NCI-H460 (cell line): ENCODE measurements around the gene GJB2. TPM values are rescaled to one million over a fixed set of nuclear protein-coding genes. Genes with fewer than 3 reads are reported as not detected.

Experiments used
- DNase-seq: peaks from one replicate; pipeline ENCODE4 v3.0.0-alpha.2; 2016; ENCODE audit warnings: low read depth; ENCODE audit errors: extremely low read depth
- total RNA-seq: library from RNA; depleted of rRNA; stranded (reverse); fragments of >200 nt; shearing (Covaris generic); gene quantifications from 2 replicates; pipeline ENCODE4 v1.2.3, GENCODE V29; 2014

GJB2 gene
- total RNA-seq, 1 experiment from 2014 or later = 10.5 TPM

- no peak for DNase-seq
Observed at GRCh38 chr13:20193162-20193906, 596 bp upstream of the GJB2 start.

- no peak for DNase-seq
Observed at GRCh38 chr13:20192158-20192835, 441 bp downstream of the GJB2 start.

- DNase-seq = no peak
Observed at GRCh38 chr13:20191311-20192157, 1.2 kb downstream of the GJB2 start.

DNA sequence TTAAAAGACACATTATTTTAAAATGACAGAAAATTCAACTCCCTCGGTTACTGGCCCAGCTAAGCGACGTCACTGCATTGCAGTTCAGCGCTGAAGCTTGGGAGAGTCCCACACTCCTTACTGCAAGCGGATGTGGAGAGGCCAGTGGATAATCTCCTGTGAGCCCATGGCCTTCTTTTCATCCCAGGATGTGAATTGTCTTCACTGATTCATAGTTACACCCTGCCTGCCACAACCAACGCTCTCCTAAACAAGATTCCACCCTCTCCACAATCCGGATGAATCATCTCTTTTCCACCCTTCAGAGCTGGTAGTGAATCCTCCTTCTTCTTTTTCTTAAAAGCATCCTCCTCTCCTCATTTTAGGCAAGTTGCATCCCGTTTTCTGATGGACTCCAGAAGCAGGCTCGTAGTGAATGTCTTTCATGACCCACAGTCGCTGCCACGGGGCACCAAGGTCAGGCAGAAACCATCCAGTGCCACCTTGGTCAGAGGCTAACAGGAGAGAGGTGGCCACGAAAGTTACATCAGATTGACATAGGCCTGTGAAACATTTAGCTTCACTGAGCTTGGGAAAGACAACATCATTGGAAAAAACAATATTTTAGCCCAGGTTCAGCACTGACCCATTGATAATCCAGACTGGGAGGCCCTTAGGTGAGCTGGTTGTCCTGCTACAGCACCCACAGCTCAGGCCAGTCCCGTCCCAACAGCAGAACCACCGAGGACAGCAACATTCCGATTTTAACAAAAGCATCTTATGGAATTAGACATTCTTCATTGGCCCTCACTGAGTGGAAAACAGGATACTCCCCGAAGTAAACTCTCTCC is 2.0 kb downstream of the GJB2 start:
- DNase-seq = peak; percentile 56

GRCh38 chr13:20190076-20190475 is 2.7 kb downstream of the GJB2 start:
- no peak for DNase-seq

GRCh38 chr13:20188667-20189553 is 3.8 kb downstream of the GJB2 start:
- no peak for DNase-seq

- DNase-seq = no peak
Observed at GRCh38 chr13:20186771-20187170, 6.0 kb downstream of the GJB2 start.

DNA sequence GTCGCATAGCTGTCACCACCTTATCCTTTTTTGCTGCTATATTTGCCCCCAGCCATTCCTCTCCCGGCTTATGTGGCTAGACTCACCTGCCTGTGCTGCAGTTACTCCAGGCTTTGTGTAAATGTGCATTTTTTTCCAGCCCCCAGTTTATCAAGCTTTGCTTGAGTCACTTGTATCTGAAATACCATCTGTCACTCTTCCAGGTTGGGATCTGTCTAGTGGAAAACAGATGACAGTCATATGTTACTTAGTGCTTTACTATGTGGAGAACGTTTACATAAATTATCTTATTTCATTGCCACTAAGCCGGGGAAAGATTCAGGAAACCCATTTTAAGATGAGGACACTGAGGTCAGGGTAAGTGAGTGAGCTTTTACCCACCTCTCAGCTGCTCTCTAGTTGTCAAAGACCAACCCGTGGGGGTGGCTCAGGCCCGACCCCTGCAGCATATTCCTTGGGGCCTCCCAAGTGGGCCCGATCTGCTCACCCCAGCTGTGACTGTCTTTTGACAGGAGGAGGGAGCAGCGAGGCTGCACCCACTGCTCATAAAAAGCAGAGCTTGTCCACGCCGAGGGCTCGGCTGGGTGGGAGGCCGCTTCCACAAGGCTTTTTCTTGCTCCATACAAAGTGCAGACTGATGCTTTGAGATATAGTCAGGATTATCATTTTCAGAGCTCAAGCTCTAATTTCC is 7.2 kb downstream of the GJB2 start:
- no peak for DNase-seq

- DNase-seq = peak; percentile 65
Observed at GRCh38 chr13:20182231-20182846, 10.4 kb downstream of the GJB2 start.

DNA sequence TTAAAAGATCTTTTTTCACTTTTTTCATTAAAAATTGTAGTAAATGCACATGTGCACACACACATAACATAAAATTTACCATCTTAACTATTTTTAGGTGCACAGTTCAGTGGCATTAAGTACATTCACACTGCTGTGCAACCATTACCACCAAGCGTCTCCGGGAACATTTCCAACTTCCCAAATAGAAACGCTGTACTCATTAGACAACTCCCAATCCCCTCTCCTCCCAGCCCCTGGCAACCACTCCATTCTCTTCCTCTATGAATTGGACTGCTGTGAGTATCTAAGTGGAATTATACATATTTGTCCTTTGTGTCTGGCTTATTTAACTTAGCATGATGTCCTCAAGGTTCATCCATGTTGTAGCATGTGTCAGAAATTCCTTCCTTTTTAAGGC is 11.6 kb downstream of the GJB2 start:
- DNase-seq = no peak

GRCh38 chr13:20178156-20178555 is 14.6 kb downstream of the GJB2 start:
- DNase-seq = no peak

DNA sequence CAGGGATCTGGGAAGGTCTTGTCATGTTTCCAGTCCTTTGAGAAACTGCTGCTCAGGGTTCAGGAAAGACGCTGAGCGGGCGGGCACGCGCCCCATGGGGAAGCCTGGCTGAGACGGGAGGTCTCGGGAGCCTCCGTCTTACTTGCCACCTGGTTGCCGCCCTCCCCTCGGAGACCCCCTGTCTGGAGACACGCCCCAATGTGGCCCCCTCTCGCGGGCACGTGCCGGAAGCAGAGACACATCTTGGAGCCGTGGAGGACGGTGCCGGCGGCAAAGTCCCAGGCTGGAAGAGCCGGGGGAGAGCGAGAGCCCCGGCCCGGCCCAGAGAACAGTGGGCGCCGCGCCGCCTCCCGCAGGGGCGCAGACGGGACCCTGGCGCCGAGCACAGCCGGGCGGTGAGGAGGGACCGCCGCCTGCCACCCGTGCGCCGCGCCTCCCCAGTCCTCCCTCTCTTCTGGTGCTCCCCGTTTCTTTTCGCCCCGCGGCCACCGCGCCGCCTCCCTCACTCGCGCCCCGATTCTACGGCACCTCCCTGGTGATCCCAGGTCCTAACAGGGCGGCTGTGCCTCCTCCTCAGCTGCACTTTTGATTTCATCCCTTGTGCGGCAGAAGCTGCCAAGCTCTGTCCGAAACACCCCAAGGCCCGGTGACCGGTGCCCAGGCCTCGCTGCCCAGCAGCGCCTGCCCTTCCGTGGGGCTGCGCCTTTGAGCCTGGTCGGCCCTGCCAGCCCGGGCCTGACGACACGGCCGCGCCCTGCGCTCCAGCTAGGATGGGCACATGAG is 15.5 kb downstream of the GJB2 start:
- DNase-seq = no peak

DNA sequence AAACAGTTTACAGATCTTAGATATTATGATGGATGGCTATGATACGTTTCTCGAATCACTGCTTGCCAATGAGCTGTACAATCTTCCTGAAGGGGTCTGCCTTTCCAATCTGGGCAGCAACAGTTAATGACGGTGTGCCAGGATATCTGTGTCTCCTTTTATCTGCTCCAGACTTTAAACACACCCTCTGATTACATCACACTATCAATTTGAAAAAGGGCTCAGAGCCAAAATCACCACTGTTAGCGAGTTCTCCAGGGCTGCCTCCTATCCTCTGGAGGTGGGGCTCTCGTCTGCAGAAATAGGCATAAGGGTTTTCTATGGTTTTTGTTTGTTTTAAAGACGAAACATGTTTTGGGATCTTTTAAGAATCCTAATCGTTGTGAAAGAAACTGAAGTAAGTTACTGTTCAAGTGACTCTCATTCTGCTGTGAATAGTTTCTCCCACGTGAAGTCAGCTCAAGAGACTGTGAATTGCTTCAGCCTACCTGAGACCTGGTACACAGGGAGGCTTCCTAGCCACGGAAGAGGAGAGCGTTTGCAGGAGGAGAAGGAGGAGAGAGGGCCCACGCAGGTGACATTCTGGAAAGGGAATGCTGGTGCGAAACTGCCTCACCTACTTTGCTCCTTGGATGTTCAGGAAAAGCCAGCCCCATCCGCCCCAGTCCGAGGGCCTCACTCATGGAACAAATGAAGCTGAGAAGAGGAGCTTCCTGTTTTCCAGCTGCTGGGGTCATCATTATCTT is 16.7 kb downstream of the GJB2 start:
- no peak for DNase-seq

- DNase-seq = no peak
Observed at GRCh38 chr13:20175406-20175794, 17.3 kb downstream of the GJB2 start.

DNA sequence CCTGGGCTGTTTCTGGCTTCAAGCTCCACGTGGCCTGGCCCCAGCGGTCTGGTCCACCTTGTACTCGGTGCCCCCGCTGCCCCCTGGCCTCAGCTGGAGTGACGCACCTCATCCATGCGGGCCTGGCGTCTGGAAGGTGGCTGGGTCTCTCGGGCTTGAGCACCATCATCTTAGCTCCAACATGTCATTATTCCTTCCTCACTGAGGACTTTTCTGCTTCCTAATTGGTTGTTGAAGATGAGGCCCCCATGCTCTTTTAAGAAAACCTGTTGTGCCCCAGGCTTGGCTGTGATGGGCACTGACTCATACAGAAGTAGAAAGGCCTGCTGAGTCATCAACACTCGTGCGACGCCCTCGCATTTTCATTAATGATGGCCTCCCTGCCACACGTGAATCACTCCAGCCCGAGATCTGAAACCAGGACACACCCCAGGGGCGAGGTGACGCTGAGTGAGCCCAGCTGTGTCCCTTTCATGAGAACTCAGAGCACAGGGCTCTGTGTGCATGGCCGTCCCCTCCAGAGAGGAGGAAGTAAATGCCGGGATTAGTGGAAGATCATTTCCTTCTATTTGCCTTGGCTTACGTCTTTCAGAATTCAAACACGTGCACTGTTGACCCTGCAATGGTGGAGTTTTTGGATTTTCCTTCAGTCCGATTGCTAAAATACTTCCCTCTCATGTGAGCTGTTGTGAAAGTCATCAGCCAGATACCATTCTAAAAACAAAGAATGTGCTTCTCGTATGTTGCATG is 17.9 kb downstream of the GJB2 start:
- DNase-seq = peak; percentile 56

- no peak for DNase-seq
Observed at GRCh38 chr13:20173116-20173746, 19.5 kb downstream of the GJB2 start.
